Measurements from ENCODE around the gene USP6NL.

USP6NL gene

DNA sequence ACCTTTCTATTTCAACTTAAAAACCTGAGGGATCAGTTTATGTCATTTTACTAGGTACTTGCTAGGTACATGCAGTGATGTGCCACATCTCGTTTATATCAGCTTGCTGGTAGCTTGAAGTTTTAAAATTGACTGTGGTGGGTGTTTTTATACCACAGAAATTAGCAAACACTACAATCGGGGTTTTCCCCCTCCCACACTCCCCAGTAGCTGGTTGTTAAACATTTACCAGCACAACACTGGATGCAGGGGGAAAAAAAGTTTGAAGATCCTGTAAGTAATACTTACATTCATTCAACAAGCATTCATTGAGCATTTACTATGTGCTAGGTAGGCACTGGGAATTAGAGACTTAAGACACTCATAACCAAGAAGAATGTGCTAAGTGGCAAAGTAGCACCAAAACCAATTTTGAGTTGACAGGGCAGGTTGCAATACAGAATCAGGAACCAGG, 32.6 kb downstream of the USP6NL start:
- Histone ChIP-seq H3K9ac (ENCODE audit: low read depth, low read length) (no peak overlapping the region), H3K27me3 (ENCODE audit: insufficient read depth, low read length, poor library complexity) (no peaks in the 10 kb centered on the region), H3K27ac (ENCODE audit: low read length) (no peak overlapping the region), H3K79me2 (ENCODE audit: insufficient read depth, low read length) (peaks cover 39% of the 10 kb centered on the region), H3K4me2 (ENCODE audit: insufficient read depth, low read length) (no peak overlapping the region), H3K4me3 (ENCODE audit: low read depth in 1 of 2, low read length in 2 of 2) (no peak overlapping the region), H2AFZ (ENCODE audit: low read depth, low read length) (no peak overlapping the region), H4K20me1 (ENCODE audit: insufficient read depth, low read length) (peaks cover 21% of the 10 kb centered on the region; the same call in 1 of the 2 replicates), H3K36me3 (ENCODE audit: insufficient read depth, low read length) (no peaks in the 10 kb centered on the region), H3K9me3 (ENCODE audit: insufficient read depth, low read length, severe bottlenecking) (no peaks in the 10 kb centered on the region), H3K4me1 (ENCODE audit: insufficient read depth, low read length) (peaks cover 4% of the 10 kb centered on the region; the same call in 1 of the 2 replicates)
- ATAC-seq (ENCODE audit: insufficient read depth, low read depth), result no peak
- no peak for TF ChIP-seq CTCF (IDR thresholded peaks at IDR 0.05; ENCODE audit: borderline replicate concordance, extremely low read depth, low read length, poor library complexity, severe bottlenecking)
- TF ChIP-seq EZH2 (IDR thresholded peaks at IDR 0.05; ENCODE audit: borderline replicate concordance, low read depth, low read length, severe bottlenecking), result no peak
- DNase-seq, result no peak

DNA sequence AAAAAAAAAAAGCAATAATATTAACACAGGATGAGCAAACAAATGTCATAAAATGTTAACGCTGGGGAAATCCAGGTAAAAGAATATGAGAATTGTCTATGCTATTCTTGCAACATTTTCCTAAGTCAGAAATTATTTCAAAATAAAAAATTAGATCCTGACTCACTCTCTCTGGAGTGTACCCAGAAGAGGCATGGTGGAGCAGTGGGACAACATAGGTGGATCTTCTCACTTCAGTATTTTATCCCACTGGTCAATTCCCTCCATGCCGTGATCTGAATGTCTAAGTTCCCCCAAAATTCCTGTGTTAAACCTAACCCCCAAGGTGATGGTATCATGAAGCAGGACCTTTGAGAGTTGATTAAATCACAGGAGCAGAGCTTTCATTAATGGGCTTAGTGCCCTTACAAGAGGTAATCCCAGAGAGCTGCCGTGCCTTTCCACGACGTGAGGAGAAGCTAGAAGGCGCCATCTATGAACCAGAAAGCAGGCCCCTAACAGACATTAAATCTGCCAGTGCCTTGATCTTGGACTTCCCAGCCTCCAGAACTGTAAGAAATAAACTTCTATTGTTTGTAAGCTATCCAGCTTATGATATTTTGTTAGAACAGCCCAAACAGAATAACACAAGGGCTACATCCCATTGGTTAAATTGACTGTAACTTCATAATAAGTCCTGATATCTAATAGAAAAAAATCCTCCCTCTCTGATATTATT, 35.2 kb downstream of the USP6NL start:
- H3K9ac ChIP-seq (ENCODE audit: low read depth, low read length), result no peak overlapping the region
- ATAC-seq (ENCODE audit: insufficient read depth, low read depth) (no peak), DNase-seq (no peak)
- H3K27me3 ChIP-seq (ENCODE audit: insufficient read depth, low read length, poor library complexity), result no peaks in the 10 kb centered on the region
- H3K4me1 ChIP-seq (ENCODE audit: insufficient read depth, low read length), result no peaks in the 10 kb centered on the region
- no peak overlapping the region for H2AFZ ChIP-seq (ENCODE audit: low read depth, low read length)
- no peak overlapping the region for H3K4me2 ChIP-seq (ENCODE audit: insufficient read depth, low read length)
- no peaks in the 10 kb centered on the region for H3K36me3 ChIP-seq (ENCODE audit: insufficient read depth, low read length)
- H3K27ac ChIP-seq (ENCODE audit: low read length), result no peak overlapping the region
- no peak overlapping the region for H3K4me3 ChIP-seq (ENCODE audit: low read depth in 1 of 2, low read length in 2 of 2)
- H3K9me3 ChIP-seq (ENCODE audit: insufficient read depth, low read length, severe bottlenecking), result no peaks in the 10 kb centered on the region
- peaks cover 28% of the 10 kb centered on the region for H3K79me2 ChIP-seq (ENCODE audit: insufficient read depth, low read length)
- peaks cover 24% of the 10 kb centered on the region; the same call in 1 of the 2 replicates for H4K20me1 ChIP-seq (ENCODE audit: insufficient read depth, low read length)
- TF ChIP-seq CTCF (IDR thresholded peaks at IDR 0.05; ENCODE audit: borderline replicate concordance, extremely low read depth, low read length, poor library complexity, severe bottlenecking), result no peak
- no peak for TF ChIP-seq EZH2 (IDR thresholded peaks at IDR 0.05; ENCODE audit: borderline replicate concordance, low read depth, low read length, severe bottlenecking)

DNA sequence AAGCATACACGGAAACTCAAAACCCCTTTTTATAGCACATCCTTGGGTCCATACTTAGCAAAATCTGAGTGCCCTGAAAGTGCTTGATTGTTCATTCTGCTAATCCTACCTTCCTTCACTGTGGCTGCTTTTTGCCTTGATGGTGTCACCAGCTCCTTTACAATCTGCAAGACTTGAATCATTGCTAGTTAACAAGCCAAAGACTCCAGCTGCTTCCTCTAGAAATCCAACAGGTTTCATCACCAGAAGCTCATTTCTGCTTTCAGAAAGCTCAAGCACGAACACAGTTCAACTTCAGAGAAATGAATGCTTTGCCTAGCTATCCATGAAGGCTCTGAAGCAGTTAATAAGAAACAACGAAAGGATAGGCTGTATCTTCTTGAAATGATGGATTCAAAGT, 38.0 kb downstream of the USP6NL start:
- Histone ChIP-seq H2AFZ (ENCODE audit: low read depth, low read length) (no peak overlapping the region), H3K9ac (ENCODE audit: low read depth, low read length) (no peak overlapping the region), H4K20me1 (ENCODE audit: insufficient read depth, low read length) (peaks cover 11% of the 10 kb centered on the region; the same call in 1 of the 2 replicates), H3K36me3 (ENCODE audit: insufficient read depth, low read length) (no peaks in the 10 kb centered on the region), H3K4me1 (ENCODE audit: insufficient read depth, low read length) (no peaks in the 10 kb centered on the region), H3K27ac (ENCODE audit: low read length) (no peak overlapping the region), H3K9me3 (ENCODE audit: insufficient read depth, low read length, severe bottlenecking) (no peaks in the 10 kb centered on the region), H3K27me3 (ENCODE audit: insufficient read depth, low read length, poor library complexity) (no peaks in the 10 kb centered on the region), H3K4me2 (ENCODE audit: insufficient read depth, low read length) (no peak overlapping the region), H3K79me2 (ENCODE audit: insufficient read depth, low read length) (peaks cover 24% of the 10 kb centered on the region; the same call in 1 of the 2 replicates), H3K4me3 (ENCODE audit: low read depth in 1 of 2, low read length in 2 of 2) (no peak overlapping the region)
- ATAC-seq (ENCODE audit: insufficient read depth, low read depth), result no peak; the same call in 2 of the 3 replicates
- no peak for DNase-seq
- no peak for TF ChIP-seq CTCF (IDR thresholded peaks at IDR 0.05; ENCODE audit: borderline replicate concordance, extremely low read depth, low read length, poor library complexity, severe bottlenecking)
- TF ChIP-seq EZH2 (IDR thresholded peaks at IDR 0.05; ENCODE audit: borderline replicate concordance, low read depth, low read length, severe bottlenecking), result no peak

All from DND-41 (cell line).